Erythroblast (primary cell): ENCODE measurements around the gene ADCY4.

Experiments
- GATA1 ChIP-seq: IDR thresholded peaks from 2 replicates; pipeline ENCODE4 v1.6.1; 2011; ENCODE audit warnings: low read depth, mild to moderate bottlenecking, control low read depth, low read length, moderate library complexity
- POLR2A ChIP-seq: IDR thresholded peaks from 2 replicates; pipeline ENCODE4 v1.6.1; 2011; ENCODE audit warnings: mild to moderate bottlenecking, low read length

DNA sequence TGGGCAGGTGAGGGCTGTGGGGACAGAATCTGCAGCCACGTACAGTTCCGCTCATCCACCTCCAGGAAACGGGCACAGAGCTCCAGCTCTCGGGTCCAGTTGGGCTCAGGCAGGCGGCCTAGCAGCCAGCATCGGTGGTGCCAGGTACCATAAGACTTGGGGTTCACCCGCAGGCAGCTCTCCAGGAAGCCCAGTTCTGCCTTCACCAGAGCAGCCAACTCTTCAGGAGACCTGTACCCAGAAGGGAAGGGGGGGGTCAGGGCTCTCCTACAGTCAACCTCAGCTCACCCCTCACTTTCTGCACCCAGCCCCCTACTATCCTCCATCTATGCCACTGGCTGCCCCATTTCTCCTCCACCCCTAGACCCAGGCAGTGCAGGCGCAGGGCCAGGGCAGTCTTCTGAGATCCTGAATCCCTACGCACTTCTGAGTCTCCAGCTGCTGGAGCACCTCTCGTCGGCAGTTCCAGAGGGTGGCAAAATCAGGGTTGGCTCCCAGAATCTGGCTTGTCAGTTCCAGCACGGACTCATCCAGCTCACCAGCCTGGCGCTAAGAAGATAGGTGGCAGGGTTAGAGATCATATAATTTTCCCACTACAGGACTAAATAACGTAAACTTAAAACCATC lies 64.8 kb downstream of the ADCY4 start:
- TF ChIP-seq POLR2A (no peak), GATA1 (no peak)
